ENCODE measurements around the gene PIM2. TPM values are rescaled to one million over a fixed set of nuclear protein-coding genes. Genes with fewer than 3 reads are reported as not detected.

Gene PIM2
- total RNA-seq, 1 donor from 2014 or later, result 3.3 TPM

DNA sequence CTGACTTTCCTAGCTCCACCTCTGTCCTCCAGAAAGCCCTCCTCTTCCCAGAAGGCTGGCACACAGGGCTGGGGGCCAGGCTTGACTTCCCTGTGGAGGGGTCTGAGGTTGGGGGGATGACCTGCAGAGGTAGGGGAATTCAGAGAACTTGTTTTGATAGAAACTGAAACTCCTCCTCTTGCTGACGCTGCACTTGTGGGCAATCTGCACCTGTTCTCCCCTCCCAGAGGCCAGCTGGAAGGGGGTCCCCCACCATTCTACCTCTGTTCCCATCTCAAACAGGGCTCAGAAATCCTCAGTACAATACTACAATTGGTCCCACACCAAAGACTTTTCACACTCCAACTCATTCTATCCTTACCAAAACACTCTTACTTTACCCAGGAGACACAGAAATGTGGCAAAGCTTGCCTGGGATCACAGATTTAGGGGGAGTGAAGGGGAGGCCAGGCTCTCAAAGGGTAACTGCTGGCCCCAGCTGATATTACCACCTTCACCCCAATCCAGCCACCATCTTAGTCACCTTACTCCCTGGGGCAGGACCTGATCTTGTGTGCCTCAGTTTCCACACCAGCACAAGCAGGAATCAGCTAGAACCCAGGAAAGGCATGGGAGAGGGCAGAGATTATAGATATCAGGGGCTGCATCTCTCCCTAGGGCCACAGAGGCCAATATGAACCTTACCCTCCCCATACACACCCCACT is 20.0 kb upstream of the PIM2 start:
- no peaks in the 10 kb centered on the region for H3K9me3 ChIP-seq (replicated peaks)
- peaks cover 42% of the 10 kb centered on the region for H3K4me1 ChIP-seq
- H3K4me3 ChIP-seq, result no peak overlapping the region
- TF ChIP-seq, protein P1, sequence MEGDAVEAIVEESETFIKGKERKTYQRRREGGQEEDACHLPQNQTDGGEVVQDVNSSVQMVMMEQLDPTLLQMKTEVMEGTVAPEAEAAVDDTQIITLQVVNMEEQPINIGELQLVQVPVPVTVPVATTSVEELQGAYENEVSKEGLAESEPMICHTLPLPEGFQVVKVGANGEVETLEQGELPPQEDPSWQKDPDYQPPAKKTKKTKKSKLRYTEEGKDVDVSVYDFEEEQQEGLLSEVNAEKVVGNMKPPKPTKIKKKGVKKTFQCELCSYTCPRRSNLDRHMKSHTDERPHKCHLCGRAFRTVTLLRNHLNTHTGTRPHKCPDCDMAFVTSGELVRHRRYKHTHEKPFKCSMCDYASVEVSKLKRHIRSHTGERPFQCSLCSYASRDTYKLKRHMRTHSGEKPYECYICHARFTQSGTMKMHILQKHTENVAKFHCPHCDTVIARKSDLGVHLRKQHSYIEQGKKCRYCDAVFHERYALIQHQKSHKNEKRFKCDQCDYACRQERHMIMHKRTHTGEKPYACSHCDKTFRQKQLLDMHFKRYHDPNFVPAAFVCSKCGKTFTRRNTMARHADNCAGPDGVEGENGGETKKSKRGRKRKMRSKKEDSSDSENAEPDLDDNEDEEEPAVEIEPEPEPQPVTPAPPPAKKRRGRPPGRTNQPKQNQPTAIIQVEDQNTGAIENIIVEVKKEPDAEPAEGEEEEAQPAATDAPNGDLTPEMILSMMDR (IDR thresholded peaks at IDR 0.05; ENCODE audit: borderline replicate concordance), result no peak
- no peak overlapping the region for H3K27ac ChIP-seq (replicated peaks)
- intact Hi-C loops (cut with micrococcal nuclease), result no loop called here
- peaks cover 7% of the 10 kb centered on the region for H3K36me3 ChIP-seq
- H3K27me3 ChIP-seq (ENCODE audit: low read depth), result no peaks in the 10 kb centered on the region
- DNase-seq, result no peak

GRCh38 chrX:48937054-48937907 is 18.5 kb upstream of the PIM2 start:
- Histone ChIP-seq H3K9me3 (replicated peaks) (no peaks in the 10 kb centered on the region), H3K4me1 (peaks cover 42% of the 10 kb centered on the region), H3K4me3 (no peak overlapping the region), H3K36me3 (peaks cover 18% of the 10 kb centered on the region), H3K27ac (replicated peaks) (peak overlapping the region; percentile 33), H3K27me3 (ENCODE audit: low read depth) (no peaks in the 10 kb centered on the region)
- intact Hi-C loops (cut with micrococcal nuclease), result no loop called here
- peak; percentile 33 for DNase-seq
- TF ChIP-seq, protein P1 (IDR thresholded peaks at IDR 0.05; ENCODE audit: borderline replicate concordance), result peak; percentile 16

GRCh38 chrX:48936429-48937053 is 17.7 kb upstream of the PIM2 start:
- DNase-seq, result no peak
- TF ChIP-seq, protein P1 (IDR thresholded peaks at IDR 0.05; ENCODE audit: borderline replicate concordance), result no peak
- H3K4me3 ChIP-seq, result no peak overlapping the region
- no peaks in the 10 kb centered on the region for H3K27me3 ChIP-seq (ENCODE audit: low read depth)
- no peaks in the 10 kb centered on the region for H3K9me3 ChIP-seq (replicated peaks)
- peaks cover 39% of the 10 kb centered on the region for H3K4me1 ChIP-seq
- intact Hi-C loops (cut with micrococcal nuclease), result no loop called here
- peak overlapping the region; percentile 33 for H3K27ac ChIP-seq (replicated peaks)
- H3K36me3 ChIP-seq, result peaks cover 21% of the 10 kb centered on the region

- intact Hi-C loops (cut with micrococcal nuclease), result no loop called here
- Histone ChIP-seq H3K9me3 (replicated peaks) (no peaks in the 10 kb centered on the region), H3K36me3 (peaks cover 24% of the 10 kb centered on the region), H3K27me3 (ENCODE audit: low read depth) (no peaks in the 10 kb centered on the region), H3K4me3 (no peak overlapping the region), H3K4me1 (peaks cover 27% of the 10 kb centered on the region), H3K27ac (replicated peaks) (no peak overlapping the region)
- TF ChIP-seq, protein P1 (IDR thresholded peaks at IDR 0.05; ENCODE audit: borderline replicate concordance), result no peak
- no peak for DNase-seq
Measured at GRCh38 chrX:48935301-48935670, 16.5 kb upstream of the PIM2 start.

DNA sequence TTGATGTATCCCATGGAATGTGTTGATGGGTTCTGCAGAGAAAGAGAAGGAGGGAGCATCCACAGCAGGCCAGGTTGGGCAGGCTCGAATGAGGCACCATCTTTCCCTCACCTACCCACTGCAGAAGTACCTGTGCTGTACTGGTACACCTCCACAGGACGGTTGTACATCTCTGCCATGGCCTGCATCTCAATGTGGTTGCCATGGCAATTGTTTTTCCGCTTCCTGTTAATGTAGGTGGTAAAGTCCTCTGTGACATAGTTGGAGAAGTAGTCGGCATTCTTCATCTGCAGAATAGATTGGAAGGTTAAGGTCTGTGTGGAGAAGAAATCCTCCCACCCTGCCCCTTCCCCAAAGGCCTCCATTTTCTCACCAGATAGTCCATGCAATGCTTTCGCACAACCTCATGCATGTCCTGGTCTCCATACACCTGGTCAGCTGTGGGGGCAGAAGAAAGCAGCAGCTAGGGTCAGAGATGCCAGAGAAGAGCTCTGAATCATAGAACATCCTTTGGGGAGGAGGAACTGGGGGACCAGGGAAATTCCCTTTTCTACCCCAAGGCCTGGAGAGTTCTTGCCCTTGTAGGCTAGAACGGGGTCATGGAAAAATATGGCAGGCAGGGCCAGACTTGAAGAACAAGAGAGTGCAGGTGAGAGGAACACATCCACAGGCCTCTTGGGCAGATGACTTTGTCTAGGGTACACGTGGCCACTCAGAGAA is 15.9 kb upstream of the PIM2 start:
- H3K27me3 ChIP-seq (ENCODE audit: low read depth), result no peaks in the 10 kb centered on the region
- H3K27ac ChIP-seq (replicated peaks), result no peak overlapping the region
- peaks cover 29% of the 10 kb centered on the region for H3K36me3 ChIP-seq
- DNase-seq, result no peak
- intact Hi-C loops (cut with micrococcal nuclease), result no loop called here
- peaks cover 22% of the 10 kb centered on the region for H3K4me1 ChIP-seq
- no peaks in the 10 kb centered on the region for H3K9me3 ChIP-seq (replicated peaks)
- H3K4me3 ChIP-seq, result no peak overlapping the region
- TF ChIP-seq, protein P1 (IDR thresholded peaks at IDR 0.05; ENCODE audit: borderline replicate concordance), result no peak

Measured in left ventricle myocardium inferior (tissue), 1 donor.